LNCAP (cell line): ENCODE measurements around the gene WTIP.

Experiments
- CTCF ChIP-seq: fragments of 450-650 bp; IDR thresholded peaks from 2 replicates; pipeline ENCODE4 v1.5.1; 2017; ENCODE audit warnings: mild to moderate bottlenecking

Gene WTIP

DNA sequence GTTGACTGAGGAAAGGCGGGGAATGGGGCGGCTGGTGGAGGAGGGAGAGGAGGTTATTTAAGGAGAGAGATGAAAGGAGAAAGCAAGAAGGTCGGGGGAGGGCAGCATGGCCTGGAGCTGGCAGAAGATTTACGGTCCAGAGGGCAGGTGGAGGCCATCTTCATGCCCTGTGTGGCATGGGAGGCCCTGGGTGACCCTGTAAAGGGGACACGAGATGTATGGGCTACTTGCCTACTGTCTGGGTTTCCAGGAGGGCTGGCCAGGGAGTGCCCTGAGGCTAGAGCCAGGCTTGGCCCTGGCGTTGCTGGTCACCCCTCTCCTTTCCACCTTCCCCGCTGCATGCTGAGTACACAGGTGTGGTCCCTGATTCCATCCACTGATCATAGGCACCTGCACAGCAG is 6.1 kb downstream of the WTIP start:
- TF ChIP-seq CTCF = no peak

DNA sequence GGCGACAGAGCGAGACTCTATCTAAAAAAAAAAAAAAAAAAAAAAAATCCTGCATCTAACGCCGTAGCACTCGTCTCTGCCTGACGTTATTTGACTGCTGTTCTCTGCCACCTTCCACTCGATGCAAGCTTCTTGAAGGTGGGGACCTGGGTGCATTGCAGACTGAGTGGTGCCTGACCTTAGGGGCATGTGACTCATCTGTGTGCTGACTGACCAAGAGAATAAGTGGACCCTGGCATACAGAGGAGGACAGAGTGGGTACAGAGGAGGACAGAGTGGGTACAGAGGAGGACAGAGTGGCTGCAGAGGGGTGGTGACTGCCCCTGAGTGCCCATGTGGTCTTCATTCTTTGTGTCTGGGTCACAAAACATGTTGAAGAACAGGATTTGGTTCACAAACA is 7.6 kb downstream of the WTIP start:
- no peak for TF ChIP-seq CTCF

DNA sequence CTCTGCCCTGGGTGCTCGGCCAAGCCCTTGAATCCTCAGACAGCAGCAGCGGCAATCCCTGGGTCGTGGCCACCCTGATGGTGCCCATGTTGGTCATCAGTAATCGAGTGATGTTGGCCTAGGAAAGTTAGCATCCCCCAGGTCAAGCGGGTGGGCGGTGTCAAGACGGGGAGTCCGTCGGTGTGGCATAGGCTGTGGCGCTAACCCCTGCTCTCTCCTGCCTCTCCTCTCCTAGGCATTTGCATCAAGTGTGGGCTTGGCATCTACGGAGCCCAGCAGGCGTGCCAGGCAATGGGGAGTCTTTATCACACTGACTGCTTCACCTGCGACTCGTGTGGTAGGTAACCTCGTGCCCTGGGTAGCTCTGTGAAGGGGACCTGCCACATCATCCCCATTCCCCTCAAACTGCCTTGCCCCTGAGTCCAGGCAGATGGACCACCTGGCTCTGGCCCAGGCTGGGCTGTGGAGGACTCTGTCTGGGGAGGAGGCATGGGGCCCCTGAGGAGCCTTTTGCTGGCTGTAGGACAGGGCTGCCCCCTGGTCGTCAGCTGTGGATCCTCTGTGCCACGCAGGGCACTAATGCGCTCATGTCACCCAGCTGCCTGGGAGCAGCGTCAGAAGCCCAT is 8.7 kb downstream of the WTIP start:
- TF ChIP-seq CTCF = no peak

GRCh38 chr19:34493038-34493648 is 11.6 kb downstream of the WTIP start:
- no peak for TF ChIP-seq CTCF

GRCh38 chr19:34493649-34494044 is 12.1 kb downstream of the WTIP start:
- no peak for TF ChIP-seq CTCF

DNA sequence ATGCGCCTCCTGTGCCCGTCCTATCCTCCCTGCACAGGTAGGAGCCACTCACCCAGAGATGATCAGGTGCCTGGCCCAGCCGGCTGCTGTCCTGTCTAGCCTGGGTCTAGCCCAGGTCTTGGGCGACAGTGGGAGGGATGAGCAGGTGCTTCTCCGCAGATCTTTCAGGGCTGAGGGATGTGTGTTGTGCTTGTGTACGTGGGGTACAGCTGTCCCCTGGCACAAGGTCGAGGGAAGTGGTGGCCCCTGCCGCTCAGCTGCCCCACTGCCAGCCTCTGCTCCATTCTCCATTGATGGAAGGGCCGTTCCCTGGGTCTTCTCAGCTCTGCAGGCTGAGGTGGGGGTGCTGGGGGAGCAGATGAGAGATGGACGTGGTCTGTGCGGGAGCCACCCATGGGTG is 13.0 kb downstream of the WTIP start:
- no peak for TF ChIP-seq CTCF

DNA sequence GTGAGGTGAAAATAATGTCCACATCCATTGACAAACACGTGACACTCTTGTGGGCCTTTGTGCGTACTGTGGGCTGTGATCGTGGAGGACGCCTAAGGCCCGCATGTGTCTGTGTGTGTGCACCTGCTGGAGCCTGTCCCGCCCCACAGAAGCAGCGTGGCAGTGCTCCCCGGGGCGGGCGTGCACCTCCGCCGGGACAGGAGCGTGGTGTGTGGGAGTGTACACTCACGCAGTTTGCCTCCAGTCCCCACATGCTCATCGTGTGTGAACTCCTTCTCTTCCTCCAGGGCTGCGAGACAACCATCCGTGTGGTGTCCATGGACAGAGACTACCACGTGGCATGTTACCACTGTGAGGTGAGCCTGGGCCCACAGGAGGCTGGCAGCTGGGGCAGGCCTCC is 13.9 kb downstream of the WTIP start:
- TF ChIP-seq CTCF = no peak
